RPMI8226 (cell line): Measurements from ENCODE around the gene SIX2.

Experiments used
- DNase-seq: peaks from one replicate; pipeline ENCODE4 v3.0.0-alpha.2; 2015

SIX2 gene

GRCh38 chr2:45000921-45001868, 8.1 kb downstream of the SIX2 start:
- no peak for DNase-seq

GRCh38 chr2:45000341-45000901, 8.8 kb downstream of the SIX2 start:
- DNase-seq, result no peak

- no peak for DNase-seq
These were observed 9.7 kb downstream of the SIX2 start for GRCh38 chr2:44999540-44999939.

- no peak for DNase-seq
These were observed 11.3 kb downstream of the SIX2 start for GRCh38 chr2:44997963-44998362.

- no peak for DNase-seq
These were observed 12.9 kb downstream of the SIX2 start for GRCh38 chr2:44996356-44996755.

- no peak for DNase-seq
These were observed 14.9 kb downstream of the SIX2 start for GRCh38 chr2:44994377-44994776.

GRCh38 chr2:44989176-44989575, 20.1 kb downstream of the SIX2 start:
- DNase-seq, result no peak

GRCh38 chr2:44983836-44984604, 25.2 kb downstream of the SIX2 start:
- no peak for DNase-seq

- peak; percentile 77 for DNase-seq
These were observed 27.5 kb downstream of the SIX2 start for GRCh38 chr2:44981714-44982108.

GRCh38 chr2:44980751-44981713, 28.2 kb downstream of the SIX2 start:
- no peak for DNase-seq

- no peak for DNase-seq
These were observed 29.7 kb downstream of the SIX2 start for GRCh38 chr2:44979581-44979980.

- DNase-seq, result no peak
These were observed 33.4 kb downstream of the SIX2 start for GRCh38 chr2:44975571-44976450.

GRCh38 chr2:44974064-44974715, 35.1 kb downstream of the SIX2 start:
- peak; percentile 33 for DNase-seq

- no peak for DNase-seq
These were observed 36.3 kb downstream of the SIX2 start for GRCh38 chr2:44972771-44973535.

GRCh38 chr2:44970846-44971450, 38.3 kb downstream of the SIX2 start:
- DNase-seq, result no peak

- DNase-seq, result no peak
These were observed 39.3 kb downstream of the SIX2 start for GRCh38 chr2:44969936-44970335.

- no peak for DNase-seq
These were observed 41.4 kb downstream of the SIX2 start for GRCh38 chr2:44967727-44968432.

- DNase-seq, result no peak
These were observed 42.2 kb downstream of the SIX2 start for GRCh38 chr2:44967056-44967455.

GRCh38 chr2:44965684-44966083, 43.6 kb downstream of the SIX2 start:
- no peak for DNase-seq
